NCI-H2171 treated with DMSO at 0.1 percent for 48 hours (cell line): ENCODE data around the gene CDH10.

Source experiments
- DNase-seq: peaks from one replicate; lab custom pipeline; 2025; lab: John Stamatoyannopoulos, UW

CDH10 gene

DNA sequence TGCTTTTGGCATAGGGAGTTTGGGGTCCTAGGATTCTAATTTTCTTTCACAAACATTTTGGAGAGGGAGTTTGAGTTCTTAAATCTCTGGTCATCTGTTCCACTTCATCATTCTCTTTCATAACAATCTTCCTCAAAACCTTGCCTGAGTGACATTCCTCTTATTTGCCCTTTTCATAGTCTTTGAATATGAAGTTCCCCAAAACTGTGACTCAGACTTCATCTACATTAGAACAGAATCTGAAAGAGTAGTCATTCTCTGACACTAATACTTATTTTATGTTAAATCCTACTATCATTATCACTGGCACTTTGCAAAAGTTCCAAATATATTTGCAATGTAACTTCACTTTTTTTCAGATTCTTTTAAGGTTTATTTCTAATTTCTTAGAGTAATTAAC lies 163.8 kb downstream of the CDH10 start:
- DNase-seq, result no peak

DNA sequence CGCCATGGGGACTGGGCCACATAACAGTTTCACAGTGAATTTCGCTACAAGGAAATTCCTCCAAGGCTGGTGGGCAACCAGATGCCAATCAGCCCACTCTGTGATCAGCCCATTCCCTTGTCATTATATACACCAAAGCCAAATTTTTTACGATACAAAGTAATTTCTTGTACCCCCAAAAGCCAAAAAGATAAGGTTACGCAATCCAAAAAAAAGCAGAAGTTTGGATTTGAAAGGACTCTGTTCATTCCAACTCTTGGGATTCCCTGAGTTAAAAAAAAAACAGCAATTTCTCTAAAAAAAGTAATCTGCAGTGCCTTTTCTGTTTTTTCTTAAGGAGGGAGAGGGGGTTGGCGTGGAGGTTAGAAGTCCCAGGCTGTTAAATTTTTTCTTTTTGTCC lies 166.8 kb downstream of the CDH10 start:
- no peak for DNase-seq

DNA sequence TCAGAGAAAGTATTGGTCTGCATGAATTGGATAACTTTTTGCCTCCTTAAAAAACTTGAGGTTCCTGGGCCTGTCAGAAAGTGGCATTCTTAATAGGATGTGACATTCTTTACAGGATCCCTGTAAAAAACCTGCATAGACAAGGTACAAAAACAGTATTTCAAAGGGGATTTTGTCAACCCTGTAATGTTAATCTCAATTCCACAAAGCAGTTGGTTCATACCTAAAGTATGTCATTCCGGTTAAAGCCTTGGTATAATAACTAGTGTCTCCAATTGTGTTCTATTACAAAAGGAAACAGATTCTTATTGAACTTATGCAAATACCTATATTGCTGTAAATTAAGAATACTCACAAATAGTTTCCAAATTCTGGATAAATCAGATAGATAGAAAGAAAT lies 169.7 kb downstream of the CDH10 start:
- DNase-seq, result no peak

DNA sequence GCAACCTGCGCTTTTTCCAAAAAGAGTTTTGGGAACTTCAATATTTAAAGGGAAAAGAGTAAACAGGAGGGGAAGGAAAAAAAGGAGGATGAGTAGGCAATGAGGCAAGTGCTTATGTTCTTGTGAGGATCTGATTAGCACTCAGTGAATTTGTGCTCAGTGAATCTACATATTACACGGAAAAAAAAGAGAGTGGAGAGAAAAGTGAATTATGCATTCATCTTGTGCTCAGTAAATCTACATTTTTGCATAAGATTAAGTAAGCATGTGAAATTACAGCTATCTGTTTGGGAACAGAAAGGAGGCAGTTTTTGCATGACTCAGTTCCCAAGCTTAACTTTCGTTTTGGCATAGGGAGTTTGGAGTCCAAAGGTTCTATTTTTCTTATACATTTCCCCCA lies 170.1 kb downstream of the CDH10 start:
- DNase-seq, result no peak

DNA sequence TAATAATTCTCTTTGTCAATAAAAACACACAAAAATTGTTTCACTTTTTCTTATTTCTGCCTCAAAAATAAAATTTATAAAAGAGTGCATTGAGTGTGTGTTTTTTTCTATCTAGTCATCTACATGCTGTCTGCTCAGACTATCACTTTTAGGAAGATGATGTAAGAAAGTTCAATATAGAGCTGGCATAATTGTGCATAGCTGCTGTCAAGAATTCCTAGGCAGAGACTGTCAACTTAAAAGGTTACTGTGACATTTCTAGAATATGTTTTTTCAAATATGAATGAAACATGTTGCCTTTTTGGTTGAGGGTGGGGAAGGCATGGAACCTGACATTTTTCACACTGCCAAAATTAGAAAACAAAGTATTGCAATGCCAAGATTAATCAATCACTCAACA lies 172.3 kb downstream of the CDH10 start:
- DNase-seq, result no peak

DNA sequence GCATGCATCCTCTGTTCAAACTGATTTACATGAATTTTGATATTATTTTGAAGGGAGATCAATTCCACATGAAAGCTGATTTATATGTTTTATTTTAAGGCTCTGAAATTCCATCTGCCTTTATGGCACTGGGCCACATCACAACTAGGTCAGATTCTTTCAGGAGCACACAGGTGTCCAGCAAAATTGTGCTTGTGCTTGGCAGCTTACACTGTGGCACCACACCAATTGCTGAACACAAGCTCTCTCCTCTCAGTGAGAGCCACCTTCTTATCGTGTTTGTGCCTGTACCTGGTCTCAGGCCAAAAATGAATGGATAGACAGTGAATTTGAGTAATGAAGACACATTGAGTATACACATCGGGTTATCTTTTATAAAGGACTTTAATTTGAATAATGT lies 200.4 kb downstream of the CDH10 start:
- DNase-seq, result no peak

DNA sequence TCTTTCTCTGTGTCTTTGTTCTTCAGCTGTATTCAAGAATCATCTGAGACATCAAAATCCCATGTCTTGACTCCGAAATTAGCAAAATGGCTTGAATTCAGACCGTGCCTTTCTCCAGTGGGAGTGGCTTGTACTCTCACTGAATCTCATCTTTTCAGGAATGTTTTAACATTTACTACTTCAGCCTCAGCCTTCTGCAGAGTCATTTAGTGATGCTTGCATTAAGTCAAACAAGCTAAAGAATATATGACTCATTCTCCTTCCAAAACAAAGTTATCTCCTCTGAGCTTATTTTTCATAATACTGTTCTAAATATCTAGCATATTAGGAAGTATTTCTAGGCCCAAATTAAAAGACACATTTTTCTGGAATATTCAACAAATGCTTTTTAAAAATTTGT lies 205.3 kb downstream of the CDH10 start:
- no peak for DNase-seq
